HG03196 (cell line): ENCODE measurements around the gene RPL13A.
A peak's percentile ranks its signal among the peaks of the same experiment; 100 is the strongest.
"Not testable (repeated sequence)": the region's sequence is repeated elsewhere in the genome, so short reads cannot be mapped to it uniquely, and the experiment has no call there.

Source experiments
- ATAC-seq: cut with Tn5 transposase; IDR thresholded peaks from one replicate; pipeline ENCODE4 v1.9.1; 2021; ENCODE audit not compliant: unreplicated experiment

RPL13A gene

GRCh38 chr19:49455773-49456172 lies 31.6 kb upstream of the RPL13A start:
- ATAC-seq: no peak

GRCh38 chr19:49456326-49456725 lies 31.1 kb upstream of the RPL13A start:
- no peak for ATAC-seq

- ATAC-seq: no peak
Measured at GRCh38 chr19:49458567-49458903, 28.9 kb upstream of the RPL13A start.

GRCh38 chr19:49459388-49459787 lies 28.0 kb upstream of the RPL13A start:
- ATAC-seq: no peak

GRCh38 chr19:49461130-49461529 lies 26.3 kb upstream of the RPL13A start:
- ATAC-seq: not testable (repeated sequence)

GRCh38 chr19:49461656-49462055 lies 25.8 kb upstream of the RPL13A start:
- no peak for ATAC-seq

- ATAC-seq: no peak
Measured at GRCh38 chr19:49462492-49462891, 24.9 kb upstream of the RPL13A start.

- ATAC-seq: no peak
Measured at GRCh38 chr19:49463960-49464740, 23.3 kb upstream of the RPL13A start.

- no peak for ATAC-seq
Measured at GRCh38 chr19:49465371-49465770, 22.0 kb upstream of the RPL13A start.

GRCh38 chr19:49468199-49468598 lies 19.2 kb upstream of the RPL13A start:
- ATAC-seq: no peak

GRCh38 chr19:49468746-49469447 lies 18.5 kb upstream of the RPL13A start:
- no peak for ATAC-seq

GRCh38 chr19:49469828-49470614 lies 17.4 kb upstream of the RPL13A start:
- peak; percentile 52 for ATAC-seq

GRCh38 chr19:49470615-49470978 lies 16.8 kb upstream of the RPL13A start:
- no peak for ATAC-seq

GRCh38 chr19:49472936-49473335 lies 14.5 kb upstream of the RPL13A start:
- no peak for ATAC-seq

GRCh38 chr19:49473501-49473867 lies 13.9 kb upstream of the RPL13A start:
- ATAC-seq: not testable (repeated sequence)

- ATAC-seq: peak; percentile 42
Measured at GRCh38 chr19:49473868-49474541, 13.4 kb upstream of the RPL13A start, which contains the start of gene FLT3LG. Gene FLT3LG, plus strand, starts transcription at chr19:49474215. Its CDS starts 425 bp downstream, at chr19:49474640.

- ATAC-seq: no peak
Measured at GRCh38 chr19:49474542-49474924, 12.9 kb upstream of the RPL13A start.

GRCh38 chr19:49475191-49475917 lies 12.1 kb upstream of the RPL13A start:
- no peak for ATAC-seq

- ATAC-seq: no peak
Measured at GRCh38 chr19:49475995-49476880, 11.2 kb upstream of the RPL13A start.
